ENCODE results near the gene FCRL6.

Gene FCRL6, protein sequence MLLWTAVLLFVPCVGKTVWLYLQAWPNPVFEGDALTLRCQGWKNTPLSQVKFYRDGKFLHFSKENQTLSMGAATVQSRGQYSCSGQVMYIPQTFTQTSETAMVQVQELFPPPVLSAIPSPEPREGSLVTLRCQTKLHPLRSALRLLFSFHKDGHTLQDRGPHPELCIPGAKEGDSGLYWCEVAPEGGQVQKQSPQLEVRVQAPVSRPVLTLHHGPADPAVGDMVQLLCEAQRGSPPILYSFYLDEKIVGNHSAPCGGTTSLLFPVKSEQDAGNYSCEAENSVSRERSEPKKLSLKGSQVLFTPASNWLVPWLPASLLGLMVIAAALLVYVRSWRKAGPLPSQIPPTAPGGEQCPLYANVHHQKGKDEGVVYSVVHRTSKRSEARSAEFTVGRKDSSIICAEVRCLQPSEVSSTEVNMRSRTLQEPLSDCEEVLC

DNA sequence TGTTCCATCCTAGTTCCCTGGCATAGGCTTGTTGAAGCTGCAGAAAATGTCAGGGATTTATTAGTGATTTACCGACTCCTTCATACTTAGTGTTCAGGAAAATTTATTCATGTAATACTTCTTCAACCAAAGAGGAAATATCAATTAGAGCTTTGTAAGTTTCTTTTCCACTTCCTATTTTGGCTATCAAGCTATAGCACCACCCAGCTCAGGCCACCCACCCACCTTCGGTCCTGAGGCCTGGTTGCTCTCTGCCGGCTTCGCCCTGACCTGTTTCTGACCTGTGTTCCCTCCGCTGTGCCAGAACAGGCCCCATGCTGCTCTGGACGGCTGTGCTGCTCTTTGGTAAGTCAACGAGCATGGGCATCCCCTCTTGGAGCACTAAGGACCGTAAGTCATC lies at the start of gene FCRL6:
TSS of gene FCRL6 (plus strand) at position 250 of the 400 bp plus-strand sequence. CDS start at position 315, 65 bp downstream.
- no peak for DNase-seq (ENCODE audit: low spot score)

DNA sequence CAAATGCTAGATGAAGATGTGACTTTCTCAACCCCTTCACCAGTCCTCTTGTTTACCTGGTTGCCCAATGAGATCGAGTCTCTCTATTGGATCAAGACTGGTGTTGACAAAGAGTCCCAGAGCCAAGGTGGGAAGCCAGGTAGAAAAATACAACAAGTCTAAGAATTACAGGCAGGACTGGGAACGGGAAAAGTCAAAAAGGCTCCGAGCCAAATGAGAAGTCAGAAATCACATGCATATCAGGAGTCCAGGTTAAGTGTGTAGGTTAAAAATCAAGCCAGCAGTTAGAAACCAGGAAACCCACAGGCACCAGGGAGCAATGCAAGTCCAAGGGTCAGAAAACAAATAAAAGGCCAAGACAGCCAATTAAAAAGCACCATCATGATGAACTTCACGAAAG lies 48.8 kb upstream of the FCRL6 start:
- no peak for DNase-seq (ENCODE audit: low spot score)

DNA sequence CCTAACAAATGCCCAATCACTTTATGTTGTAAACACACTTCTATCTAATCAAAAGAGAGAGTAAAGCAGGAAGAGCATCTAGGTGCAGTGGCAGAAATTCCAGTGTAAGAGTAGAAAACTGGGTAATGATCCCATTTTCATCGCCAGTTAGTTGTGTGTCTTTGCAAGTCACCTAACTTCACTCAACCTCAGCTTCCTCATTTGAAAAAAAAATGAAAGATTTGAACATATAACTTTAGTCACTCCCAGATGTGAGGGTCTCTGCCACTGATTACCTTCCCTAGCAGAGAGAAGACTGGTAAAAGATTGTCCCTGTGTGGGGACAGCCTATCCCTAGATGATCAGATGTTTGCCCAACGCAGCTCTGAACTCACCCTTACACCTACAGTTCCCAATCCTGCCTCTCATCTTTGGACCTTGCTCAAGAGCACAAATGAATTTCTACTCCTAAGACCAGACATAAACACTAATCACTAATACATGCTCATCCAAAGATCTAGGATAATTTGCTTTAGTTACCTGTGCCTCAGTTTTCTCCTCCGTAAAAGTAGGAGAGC lies 46.6 kb upstream of the FCRL6 start:
- DNase-seq (ENCODE audit: low spot score): no peak

DNA sequence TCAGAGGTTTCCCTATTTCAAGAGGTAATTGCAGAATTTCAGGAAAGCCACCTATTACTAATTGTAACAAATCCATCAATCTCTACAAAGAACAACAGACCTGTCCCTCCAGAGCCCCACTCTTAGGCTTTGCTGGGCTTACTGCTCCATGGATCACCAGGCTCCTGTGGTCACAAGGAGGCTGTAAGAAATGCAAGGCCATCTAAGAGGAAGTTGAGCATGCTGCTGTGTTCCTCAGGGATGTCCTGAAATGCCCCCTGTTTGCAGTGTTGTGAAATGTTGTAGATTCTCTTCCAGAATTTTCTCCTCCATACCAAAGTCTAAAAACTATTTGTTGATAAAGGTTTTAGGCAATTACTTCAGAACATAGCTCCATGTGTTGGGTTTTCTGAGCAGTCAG lies 45.8 kb upstream of the FCRL6 start:
- no peak for DNase-seq (ENCODE audit: low spot score)

- DNase-seq (ENCODE audit: low spot score): no peak
Observed at GRCh38 chr1:159763686-159764085, 38.5 kb upstream of the FCRL6 start.

DNA sequence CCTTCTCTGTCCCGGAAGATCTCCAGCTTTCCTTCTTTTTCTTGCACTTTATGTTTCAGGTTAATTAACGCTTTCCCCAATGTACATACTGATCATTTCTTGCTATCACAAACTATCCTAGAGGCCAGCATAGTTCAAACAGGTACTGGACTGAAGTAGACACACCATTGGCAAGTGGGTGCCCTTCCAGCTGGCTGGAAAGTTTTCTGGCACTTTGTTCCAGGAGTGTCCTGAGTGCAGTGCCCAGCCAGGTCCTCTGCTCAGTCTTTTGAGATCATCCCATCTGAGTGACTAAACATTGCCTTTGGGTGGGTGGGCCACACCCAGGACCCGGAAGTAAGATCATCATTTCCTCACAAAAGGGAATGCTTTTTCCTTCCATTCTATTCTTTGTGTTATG lies 36.4 kb upstream of the FCRL6 start:
- no peak for DNase-seq (ENCODE audit: low spot score)

DNA sequence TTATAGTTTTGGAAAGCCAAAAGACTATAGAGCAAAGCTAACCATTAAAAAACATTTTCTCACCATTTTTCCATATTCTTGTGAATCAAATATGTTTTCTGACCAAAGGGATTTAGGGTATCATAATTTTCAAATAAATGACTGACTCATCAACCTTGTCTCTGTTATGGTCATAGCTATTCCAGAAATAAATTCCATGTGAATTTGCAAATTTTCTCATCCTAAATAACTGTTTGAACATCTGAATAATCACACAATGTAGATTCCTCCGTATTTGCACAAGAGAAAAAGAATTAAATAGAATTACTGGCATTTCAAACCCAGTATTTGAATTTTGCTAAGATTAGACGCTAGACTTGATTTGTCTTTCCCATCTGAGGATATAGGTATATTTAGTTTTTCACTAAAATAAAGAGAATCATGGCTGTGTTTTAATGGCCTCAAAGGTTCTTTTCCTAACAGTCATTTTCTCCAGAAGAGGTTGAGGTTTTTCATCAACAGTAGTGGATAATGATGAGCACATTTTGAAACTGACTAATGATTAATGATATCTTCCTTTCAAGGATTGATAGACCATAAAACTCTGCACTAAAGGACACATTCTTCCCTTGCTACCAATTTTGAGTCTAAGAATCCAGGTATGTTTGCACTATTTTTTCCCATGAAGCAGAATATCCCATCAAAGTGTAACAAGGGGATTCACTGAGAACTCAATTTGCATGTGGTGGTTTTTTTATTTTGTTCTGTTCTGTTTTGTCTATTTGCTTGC lies 30.8 kb upstream of the FCRL6 start:
- no peak for DNase-seq (ENCODE audit: low spot score)

DNA sequence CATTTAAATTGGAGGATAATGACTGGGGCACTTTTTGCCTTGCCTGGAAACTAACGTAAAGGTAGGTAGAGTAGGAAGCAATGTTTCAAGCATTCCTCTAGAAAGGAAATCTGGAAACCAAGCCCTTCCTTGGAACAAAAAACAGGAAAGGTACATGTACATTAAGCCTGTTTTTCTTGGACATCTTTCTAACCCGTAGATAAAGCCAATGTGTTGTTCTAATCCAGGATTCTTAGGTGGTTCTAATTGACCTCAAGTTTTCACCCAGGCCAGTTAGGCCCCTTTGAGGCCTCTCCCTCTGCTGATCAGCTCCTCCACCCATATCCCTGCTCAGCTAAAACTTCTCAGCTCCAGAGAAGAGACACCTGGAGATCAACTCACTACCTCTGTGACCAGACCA lies 27.7 kb upstream of the FCRL6 start:
- DNase-seq (ENCODE audit: low spot score): no peak

DNA sequence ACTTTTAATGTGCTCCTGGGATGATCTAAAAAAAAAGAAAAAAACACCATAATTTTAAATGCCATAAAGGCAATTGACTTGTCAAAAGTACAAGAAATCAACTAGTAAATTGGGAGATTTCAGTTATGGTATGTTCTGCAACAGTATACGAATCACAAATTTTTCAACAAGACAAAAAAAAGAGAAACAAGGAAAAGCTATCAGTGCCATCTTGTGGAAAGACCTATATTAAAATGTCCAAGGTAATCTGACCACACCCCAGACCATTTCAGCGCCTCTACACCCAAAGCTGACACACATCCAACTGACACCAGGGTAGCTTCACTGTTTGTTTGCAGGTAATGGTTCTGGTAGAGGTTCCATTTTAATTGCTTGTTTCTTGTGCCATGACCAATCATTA lies 26.4 kb upstream of the FCRL6 start:
- no peak for DNase-seq (ENCODE audit: low spot score)

DNA sequence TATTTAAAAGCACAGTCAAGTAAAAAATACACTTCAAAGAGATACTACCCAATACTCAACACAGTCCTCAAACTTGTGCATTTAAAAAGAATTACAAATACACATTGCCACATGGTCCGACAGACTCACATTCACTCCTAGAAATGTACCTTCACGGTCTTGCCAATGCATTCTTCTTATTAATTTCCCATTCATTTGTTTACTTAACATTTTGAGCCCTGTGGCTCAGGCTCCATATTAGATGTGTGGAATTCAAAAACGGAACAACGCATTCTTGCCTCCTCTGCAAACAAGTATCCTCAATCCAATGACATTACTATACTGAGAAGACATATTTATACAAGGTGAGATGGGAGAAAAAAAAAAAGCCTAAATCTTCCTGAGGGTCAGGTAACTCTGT lies 23.9 kb upstream of the FCRL6 start:
- no peak for DNase-seq (ENCODE audit: low spot score)

DNA sequence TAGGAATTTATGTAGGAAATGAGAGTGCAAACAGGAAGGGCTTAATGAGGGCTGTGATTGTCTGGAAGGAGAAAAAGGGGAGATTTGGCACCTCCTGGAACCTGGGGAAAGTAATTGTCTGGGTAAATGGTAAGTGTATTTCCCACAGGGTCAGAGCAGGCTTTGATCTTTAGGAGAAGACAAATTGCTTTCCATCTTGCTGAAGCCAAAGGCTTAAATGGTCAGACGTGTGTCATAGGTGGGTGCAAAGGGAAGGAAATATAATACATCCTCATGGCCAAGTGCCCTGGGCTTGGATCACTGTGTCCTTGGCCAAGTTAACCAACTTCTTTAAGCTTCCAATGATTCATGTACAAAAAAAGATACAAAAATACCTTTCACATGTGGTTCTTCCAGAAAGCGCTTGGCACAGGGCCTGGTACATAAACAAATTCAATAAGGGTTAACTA lies 22.7 kb upstream of the FCRL6 start:
- no peak for DNase-seq (ENCODE audit: low spot score)

DNA sequence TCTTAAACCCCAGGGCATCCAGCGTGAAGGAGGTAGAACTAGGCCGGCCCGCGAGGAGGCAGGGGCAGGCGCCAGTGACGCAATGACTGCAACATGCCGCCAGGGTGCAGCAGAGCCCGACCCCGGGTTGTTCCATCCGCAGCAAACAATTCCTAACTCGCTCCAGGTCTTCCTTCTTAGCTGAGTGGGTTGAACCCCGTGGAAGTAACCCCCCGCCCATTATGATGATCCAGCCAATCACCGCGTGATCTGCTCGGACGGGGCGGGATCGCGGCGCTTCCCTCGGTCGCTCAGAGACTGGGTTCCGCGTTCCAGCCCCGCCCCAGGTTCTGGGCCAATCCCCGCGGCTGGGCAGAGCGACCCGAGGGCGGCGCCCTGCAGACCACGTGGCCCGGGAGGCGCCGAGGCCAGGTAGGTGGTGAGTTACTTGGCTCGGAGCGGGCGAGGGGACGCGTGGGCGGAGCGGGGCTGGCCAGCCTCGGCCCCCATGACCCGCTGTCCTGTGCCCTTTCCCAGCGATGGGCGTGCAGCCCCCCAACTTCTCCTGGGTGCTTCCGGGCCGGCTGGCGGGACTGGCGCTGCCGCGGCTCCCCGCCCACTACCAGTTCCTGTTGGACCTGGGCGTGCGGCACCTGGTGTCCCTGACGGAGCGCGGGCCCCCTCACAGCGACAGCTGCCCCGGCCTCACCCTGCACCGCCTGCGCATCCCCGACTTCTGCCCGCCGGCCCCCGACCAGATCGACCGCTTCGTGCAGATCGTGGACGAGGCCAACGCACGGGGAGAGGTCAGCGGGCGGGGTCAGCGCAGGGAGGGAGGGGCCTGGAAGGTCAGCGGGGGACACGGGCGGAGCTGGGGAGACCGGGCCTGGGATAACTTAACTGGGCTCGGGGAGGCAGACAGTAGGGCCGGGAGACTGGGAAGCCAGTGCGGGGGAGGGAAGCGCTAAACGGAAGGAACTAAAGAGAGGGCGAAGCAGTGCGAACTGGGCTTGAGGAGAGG lies 21.3 kb upstream of the FCRL6 start, which contains the start of gene DUSP23:
TSS of gene DUSP23 (plus strand) at position 380 of the 1,000 bp plus-strand sequence. CDS start at position 519, 139 bp downstream.
- DNase-seq (ENCODE audit: low spot score): peak; percentile 89

GRCh38 chr1:159781992-159782391 lies 20.2 kb upstream of the FCRL6 start:
- no peak for DNase-seq (ENCODE audit: low spot score)

DNA sequence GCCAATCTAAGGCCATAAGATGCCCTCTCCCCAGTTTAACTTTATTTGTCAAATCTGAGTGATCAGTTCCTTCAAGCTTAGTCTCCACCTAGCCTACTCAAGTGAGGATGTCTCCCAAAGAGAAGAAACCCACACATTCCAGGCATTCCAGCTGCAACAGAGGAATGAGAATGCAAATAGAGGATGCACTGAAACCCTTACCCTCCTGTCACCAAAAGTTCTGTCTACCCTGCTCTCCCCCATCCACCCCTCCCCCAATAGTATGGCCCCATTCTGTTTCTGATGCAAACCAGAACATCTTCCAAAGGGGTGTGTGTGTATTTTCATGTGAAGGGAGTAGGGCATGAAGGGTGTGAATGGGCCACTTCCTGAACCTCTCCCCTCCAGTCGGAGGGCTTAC lies 18.4 kb upstream of the FCRL6 start:
- no peak for DNase-seq (ENCODE audit: low spot score)

DNA sequence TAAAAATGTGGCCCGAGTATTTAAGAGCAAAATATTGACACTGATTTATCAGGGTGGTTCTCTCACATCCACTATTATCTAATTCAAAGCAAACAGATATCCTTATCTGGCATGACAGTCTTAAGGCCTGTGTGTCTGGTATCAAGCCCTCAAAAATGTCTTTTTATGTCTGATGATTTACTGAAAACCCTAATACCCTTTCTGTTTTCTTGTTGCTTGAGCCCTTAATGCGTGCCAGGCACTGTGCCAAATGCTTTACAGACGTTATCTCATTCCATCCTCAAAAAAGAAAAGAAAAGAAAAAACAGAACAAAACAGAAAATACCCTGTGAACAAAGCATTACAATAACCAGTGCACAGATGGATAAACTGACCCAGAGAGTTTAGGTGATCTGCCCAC lies 15.7 kb upstream of the FCRL6 start:
- DNase-seq (ENCODE audit: low spot score): no peak

- DNase-seq (ENCODE audit: low spot score): peak; percentile 50
Observed at GRCh38 chr1:159786966-159787365, 15.2 kb upstream of the FCRL6 start.

DNA sequence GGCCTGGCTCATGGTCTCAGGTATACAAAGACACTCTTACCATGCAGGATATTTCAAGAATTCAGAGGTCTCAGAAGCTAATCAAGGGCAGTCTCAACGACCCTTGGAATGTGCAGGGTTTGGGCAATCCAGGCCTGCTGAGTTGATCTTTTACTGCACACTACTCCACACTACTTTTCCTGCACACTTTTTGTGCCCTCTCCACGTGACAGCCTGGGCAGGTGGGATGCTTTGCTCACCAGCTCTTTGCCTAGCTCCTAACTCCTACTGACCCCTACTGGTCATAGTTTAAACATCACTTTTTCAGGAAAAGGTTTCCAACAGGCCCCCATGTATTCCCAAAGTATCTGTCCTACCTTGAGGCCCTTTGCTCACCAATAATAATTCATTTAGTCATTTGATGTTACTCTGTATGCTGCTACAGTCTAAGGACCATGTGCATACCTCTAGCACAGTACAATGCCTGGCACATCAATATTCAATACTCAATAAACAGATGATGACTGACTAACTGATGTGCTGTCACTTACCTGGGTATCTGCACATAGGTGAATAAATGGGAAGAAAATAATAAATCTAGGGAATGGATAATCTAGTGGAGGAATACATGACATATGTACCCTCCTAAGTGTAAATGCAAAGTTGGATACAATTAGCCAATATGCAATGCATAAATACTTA lies 11.8 kb upstream of the FCRL6 start:
- DNase-seq (ENCODE audit: low spot score): peak; percentile 72

DNA sequence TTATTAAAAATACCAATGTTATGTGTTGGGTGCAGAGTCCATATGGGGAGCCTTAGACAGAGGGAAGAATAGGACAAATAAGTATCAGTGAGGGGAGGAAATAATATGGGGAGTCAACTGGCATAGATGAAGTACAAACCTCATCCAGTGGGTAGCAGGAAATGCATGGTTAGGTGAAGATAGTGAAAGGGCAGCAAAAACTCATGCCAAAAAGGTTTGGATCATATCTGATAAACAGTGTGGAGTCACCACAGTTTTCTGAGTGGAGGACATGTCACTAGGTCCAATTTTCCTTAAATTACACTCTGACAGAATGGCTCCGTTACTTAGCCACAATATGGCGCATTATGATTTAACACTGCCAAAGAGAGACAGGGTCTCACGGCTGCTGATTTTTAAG lies 11.1 kb upstream of the FCRL6 start:
- no peak for DNase-seq (ENCODE audit: low spot score)

GRCh38 chr1:159791461-159791860 lies 10.7 kb upstream of the FCRL6 start:
- DNase-seq (ENCODE audit: low spot score): no peak

DNA sequence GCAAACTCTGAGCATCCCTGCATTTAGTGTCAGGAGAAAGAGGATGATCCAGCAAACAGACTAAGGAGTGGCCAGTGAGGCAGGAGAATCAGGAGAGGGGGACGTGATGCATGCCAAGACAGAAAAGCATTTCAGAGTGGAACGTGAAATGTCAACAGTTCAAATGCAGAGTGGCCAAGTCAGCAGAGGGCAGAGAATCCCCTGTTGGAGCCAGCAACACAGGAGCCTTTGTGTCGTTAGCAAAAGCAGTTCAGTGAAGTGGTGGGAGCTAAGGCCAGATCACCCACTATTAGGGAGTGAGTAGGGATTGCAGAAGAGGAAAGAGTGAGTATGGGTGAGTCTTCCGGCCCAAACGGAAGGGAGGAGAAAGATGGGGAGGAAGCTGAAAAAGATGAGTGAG lies 6.6 kb upstream of the FCRL6 start:
- DNase-seq (ENCODE audit: low spot score): no peak

DNA sequence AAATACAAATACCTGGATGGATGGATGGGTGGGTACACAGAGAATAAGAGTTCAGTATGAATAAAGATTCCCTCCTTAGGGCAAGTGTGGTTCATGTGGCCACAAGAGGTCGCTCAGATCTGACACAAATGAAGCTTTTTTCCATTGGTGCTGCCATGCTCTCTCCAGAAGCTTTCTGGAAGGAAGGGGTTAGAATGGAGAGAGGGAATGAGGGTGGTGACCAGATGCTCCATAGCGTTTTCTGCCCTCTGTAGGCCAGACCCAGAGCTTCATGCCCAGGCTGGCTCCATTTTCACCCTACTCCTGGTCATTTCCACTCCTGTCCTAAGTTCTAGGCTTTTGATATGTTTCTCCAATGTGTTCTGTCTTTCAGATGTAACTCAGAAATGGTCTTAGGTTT lies 3.3 kb upstream of the FCRL6 start:
- peak; percentile 81 for DNase-seq (ENCODE audit: low spot score)

Data from D341Med (cell line).